ENCODE data around the gene MAGI2.

The MAGI2 gene

GRCh38 chr7:79285756-79286155 is 167.7 kb downstream of the MAGI2 start:
- H3K4me3 ChIP-seq (ENCODE audit: low read depth, low read length): no peak overlapping the region
- DNase-seq (ENCODE audit: low read depth): no peak

- no peak overlapping the region for H3K4me3 ChIP-seq (ENCODE audit: low read depth, low read length)
- DNase-seq (ENCODE audit: low read depth): no peak
Observed at GRCh38 chr7:79284211-79284610, 169.3 kb downstream of the MAGI2 start.

- DNase-seq (ENCODE audit: low read depth): peak; percentile 79
- H3K4me3 ChIP-seq (ENCODE audit: low read depth, low read length): no peak overlapping the region
Observed at GRCh38 chr7:79282882-79283602, 170.4 kb downstream of the MAGI2 start.

- peak; percentile 66 for DNase-seq (ENCODE audit: low read depth)
- peak overlapping the region; percentile 11 for H3K4me3 ChIP-seq (ENCODE audit: low read depth, low read length)
Observed at GRCh38 chr7:79282070-79282694, 171.3 kb downstream of the MAGI2 start.

- no peak for DNase-seq (ENCODE audit: low read depth)
Observed at GRCh38 chr7:79281426-79281825, 172.0 kb downstream of the MAGI2 start.

GRCh38 chr7:79272938-79273337 is 180.5 kb downstream of the MAGI2 start:
- no peak overlapping the region for H3K4me3 ChIP-seq (ENCODE audit: low read depth, low read length)
- no peak for DNase-seq (ENCODE audit: low read depth)

More at GRCh38 chr7:79281426-79281825, 172.0 kb downstream of the MAGI2 start:
- H3K4me3 ChIP-seq (ENCODE audit: low read depth, low read length): no peak overlapping the region

GRCh38 chr7:79272066-79272669 is 181.3 kb downstream of the MAGI2 start:
- no peak for DNase-seq (ENCODE audit: low read depth)
- H3K4me3 ChIP-seq (ENCODE audit: low read depth, low read length): no peak overlapping the region

GRCh38 chr7:79268730-79269129 is 184.7 kb downstream of the MAGI2 start:
- no peak for DNase-seq (ENCODE audit: low read depth)
- H3K4me3 ChIP-seq (ENCODE audit: low read depth, low read length): no peak overlapping the region

- no peak for DNase-seq (ENCODE audit: low read depth)
Observed at GRCh38 chr7:79258826-79259225, 194.6 kb downstream of the MAGI2 start.

GRCh38 chr7:79257959-79258358 is 195.5 kb downstream of the MAGI2 start:
- DNase-seq (ENCODE audit: low read depth): no peak
- H3K4me3 ChIP-seq (ENCODE audit: low read depth, low read length): no peak overlapping the region

More at GRCh38 chr7:79258826-79259225, 194.6 kb downstream of the MAGI2 start:
- no peak overlapping the region for H3K4me3 ChIP-seq (ENCODE audit: low read depth, low read length)

GRCh38 chr7:79245623-79246249 is 207.7 kb downstream of the MAGI2 start:
- H3K4me3 ChIP-seq (ENCODE audit: low read depth, low read length): no peak overlapping the region

GRCh38 chr7:79244482-79244881 is 209.0 kb downstream of the MAGI2 start:
- DNase-seq (ENCODE audit: low read depth): no peak
- no peak overlapping the region for H3K4me3 ChIP-seq (ENCODE audit: low read depth, low read length)

More at GRCh38 chr7:79245623-79246249, 207.7 kb downstream of the MAGI2 start:
- no peak for DNase-seq (ENCODE audit: low read depth)

- peak; percentile 44 for DNase-seq (ENCODE audit: low read depth)
- no peak overlapping the region for H3K4me3 ChIP-seq (ENCODE audit: low read depth, low read length)
Observed at GRCh38 chr7:79241288-79242060, 212.0 kb downstream of the MAGI2 start.

- no peak for DNase-seq (ENCODE audit: low read depth)
- no peak overlapping the region for H3K4me3 ChIP-seq (ENCODE audit: low read depth, low read length)
Observed at GRCh38 chr7:79240413-79240812, 213.1 kb downstream of the MAGI2 start.

- no peak overlapping the region for H3K4me3 ChIP-seq (ENCODE audit: low read depth, low read length)
- no peak for DNase-seq (ENCODE audit: low read depth)
Observed at GRCh38 chr7:79236352-79237028, 217.0 kb downstream of the MAGI2 start.

GRCh38 chr7:79227044-79227443 is 226.4 kb downstream of the MAGI2 start:
- no peak overlapping the region for H3K4me3 ChIP-seq (ENCODE audit: low read depth, low read length)
- DNase-seq (ENCODE audit: low read depth): peak; percentile 1

GRCh38 chr7:79221211-79221610 is 232.3 kb downstream of the MAGI2 start:
- no peak overlapping the region for H3K4me3 ChIP-seq (ENCODE audit: low read depth, low read length)
- no peak for DNase-seq (ENCODE audit: low read depth)

- no peak overlapping the region for H3K4me3 ChIP-seq (ENCODE audit: low read depth, low read length)
- DNase-seq (ENCODE audit: low read depth): no peak
Observed at GRCh38 chr7:79217976-79218626, 235.4 kb downstream of the MAGI2 start.
